Keratinocyte (primary cell): Measurements from ENCODE around the gene ACOXL. TPM values are rescaled to one million over a fixed set of nuclear protein-coding genes. Genes with fewer than 3 reads are reported as not detected.

Experiments used
- DNase-seq: peaks from one replicate; pipeline ENCODE4 v3.0.0-alpha.2; 2011; ENCODE audit warnings: low read depth, missing footprints, low spot score
- FAIRE-seq: peaks from 2 replicates; lab custom pipeline; 2011; peaks lifted over from hg19 to GRCh38; lab: Jason Lieb, UNC
- H2AFZ ChIP-seq: 2 replicates; pipeline ENCODE4 v1.6.0; 2012; ENCODE audit warnings: low read length, control low read depth, inconsistent platforms; ENCODE audit not compliant: control insufficient read depth
- H3K27ac ChIP-seq: 2 replicates; pipeline ENCODE4 v1.5.1; 2011; ENCODE audit warnings: low read length; ENCODE audit not compliant: control insufficient read depth, insufficient read depth
- H3K27me3 ChIP-seq: 3 replicates; pipeline ENCODE4 v1.6.0; 2011; ENCODE audit warnings: low read length; ENCODE audit not compliant: control insufficient read depth, insufficient read depth; ENCODE audit errors: extremely low read depth
- H3K36me3 ChIP-seq, 2 experiments: 2 replicates in 1 of 2; 3 replicates in 1 of 2; pipeline ENCODE4 v1.5.1; 2011; ENCODE audit warnings: low read length in 2 of 2, mild to moderate bottlenecking in 1 of 2; ENCODE audit not compliant: control insufficient read depth in 2 of 2, insufficient read depth in 2 of 2; ENCODE audit errors: extremely low read depth in 1 of 2
- H3K4me1 ChIP-seq: 3 replicates; pipeline ENCODE4 v1.5.1; 2011; ENCODE audit warnings: low read length; ENCODE audit not compliant: control insufficient read depth, insufficient read depth; ENCODE audit errors: extremely low read depth
- H3K4me2 ChIP-seq: 3 replicates; pipeline ENCODE4 v1.6.0; 2011; ENCODE audit warnings: low read depth, low read length; ENCODE audit not compliant: control insufficient read depth, insufficient read depth; ENCODE audit errors: extremely low read depth
- H3K4me3 ChIP-seq, 3 experiments: fragments of 200-600 bp in 1 of 3; sonication (generic) in 1 of 3; 2 replicates in 2 of 3; 3 replicates in 1 of 3; pipeline ENCODE4 v1.5.1; 2011 to 2016; ENCODE audit warnings: low read length in 3 of 3, mild to moderate bottlenecking in 3 of 3, control low read depth in 2 of 3, inconsistent platforms in 1 of 3, low read depth in 1 of 3, mixed read lengths in 1 of 3, mixed run types in 1 of 3, moderate library complexity in 1 of 3; ENCODE audit not compliant: control insufficient read depth in 2 of 3, insufficient read depth in 2 of 3; ENCODE audit errors: extremely low read depth in 1 of 3
- H3K79me2 ChIP-seq: 2 replicates; pipeline ENCODE4 v1.6.0; 2012; ENCODE audit warnings: low read length; ENCODE audit not compliant: control insufficient read depth, insufficient read depth
- H3K9ac ChIP-seq: 3 replicates; pipeline ENCODE4 v1.6.0; 2011; ENCODE audit warnings: low read length; ENCODE audit not compliant: control insufficient read depth, insufficient read depth; ENCODE audit errors: extremely low read depth
- H3K9me1 ChIP-seq: 3 replicates; pipeline ENCODE4 v1.6.0; 2011; ENCODE audit warnings: low read length; ENCODE audit not compliant: control insufficient read depth, insufficient read depth; ENCODE audit errors: extremely low read depth
- H3K9me3 ChIP-seq: 2 replicates; pipeline ENCODE4 v1.5.1; 2012; ENCODE audit warnings: low read depth, low read length; ENCODE audit not compliant: control insufficient read depth
- H4K20me1 ChIP-seq: 3 replicates; pipeline ENCODE4 v1.6.0; 2011; ENCODE audit warnings: low read length; ENCODE audit not compliant: control insufficient read depth, insufficient read depth; ENCODE audit errors: extremely low read depth
- CTCF ChIP-seq, 3 experiments: IDR thresholded peaks in 1 of 3; conservative IDR thresholded peaks in 1 of 3; optimal IDR thresholded peaks in 1 of 3; 2 replicates in 2 of 3; 3 replicates in 1 of 3; pipeline versions ENCODE3 to v1.5.1; 2011; ENCODE audit warnings: low read length in 3 of 3, mild to moderate bottlenecking in 3 of 3, moderate library complexity in 2 of 3, control low read depth in 1 of 3, inconsistent platforms in 1 of 3; ENCODE audit not compliant: insufficient read depth in 2 of 3; ENCODE audit errors: extremely low read depth in 1 of 3
- EZH2 ChIP-seq: IDR thresholded peaks from one replicate; pipeline ENCODE4 v1.6.1; 2012; ENCODE audit warnings: inconsistent platforms, mild to moderate bottlenecking, low read length, moderate library complexity
- dilution Hi-C: fragments of 300-500 bp; cut with MboI; formaldehyde crosslinking; loops from one replicate; pipeline ENCODE4 v1.7.0; 2020; ENCODE audit warnings: low sequenced_read_pairs; ENCODE audit not compliant: extremely low pct_ligation_motif_present
- polyA plus RNA-seq, 5 experiments: library from polyadenylated mRNA; depleted of rRNA in 3 of 5; stranded (reverse) in 3 of 5; stranded (forward) in 1 of 5; unstranded in 1 of 5; fragments of >200 nt; gene quantifications; 1 replicate in 1 of 5; 2 replicates in 3 of 5; 3 replicates in 1 of 5; pipeline versions ENCODE4 v1.2.1 to v1.2.3, GENCODE V29; 2011 to 2012; ENCODE audit warnings: missing spikeins in 2 of 5, low read depth in 1 of 5, low replicate concordance in 1 of 5

Gene ACOXL
- polyA plus RNA-seq, 1 donor (not counting 4 experiments of a cell fraction or from before 2014, with no cell fraction given) = 0.04 TPM

DNA sequence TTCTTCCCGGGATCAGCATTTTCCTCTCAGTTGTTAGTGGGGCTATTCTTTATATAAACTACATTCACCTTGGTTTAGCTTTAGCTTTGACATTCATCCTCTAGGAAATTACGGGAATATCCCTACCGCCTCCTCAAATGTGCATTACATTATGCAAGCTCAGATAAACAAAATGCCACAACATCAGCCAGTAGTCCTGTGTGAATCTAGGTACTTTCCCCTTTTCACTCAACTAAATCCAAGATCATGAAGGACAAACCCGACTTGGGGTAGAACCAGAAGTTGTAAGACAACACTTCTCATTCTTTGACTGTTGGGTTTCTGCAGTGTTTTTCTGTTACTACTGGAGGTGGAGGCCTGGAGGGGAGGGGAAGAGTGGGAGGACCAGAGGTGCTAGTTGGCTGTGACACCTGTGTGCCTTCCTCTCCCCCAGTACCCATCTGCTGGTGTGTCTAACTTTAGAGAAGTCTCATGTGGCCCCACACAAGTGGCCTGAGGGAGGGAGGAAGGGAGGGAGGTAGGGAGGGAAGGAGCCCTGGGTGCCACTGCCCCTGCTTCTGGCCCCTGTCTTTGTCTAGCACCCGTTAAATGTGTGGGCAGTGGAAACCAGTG is 303.6 kb downstream of the ACOXL start:
- no peaks in the 10 kb centered on the region for H3K9me1 ChIP-seq
- no peak overlapping the region for H3K9ac ChIP-seq
- H3K4me1 ChIP-seq = peaks cover 12% of the 10 kb centered on the region

GRCh38 chr2:111037128-111037527 is 304.8 kb downstream of the ACOXL start:
- Histone ChIP-seq H4K20me1 (no peaks in the 10 kb centered on the region), H3K9ac (no peak overlapping the region), H3K4me1 (peaks cover 12% of the 10 kb centered on the region), H3K27ac (no peak overlapping the region), H3K27me3 (peaks cover 18% of the 10 kb centered on the region), H3K9me3 (no peaks in the 10 kb centered on the region), H3K36me3 (no peaks in the 10 kb centered on the region), H3K4me2 (no peak overlapping the region), H2AFZ (no peak overlapping the region), H3K79me2 (no peaks in the 10 kb centered on the region), H3K4me3 (no peak overlapping the region), H3K9me1 (no peaks in the 10 kb centered on the region)
- FAIRE-seq (no peak), DNase-seq (no peak)
- dilution Hi-C loops = no loop called here
- TF ChIP-seq CTCF (optimal IDR thresholded peaks at IDR 0.05 in 1 of 3, IDR thresholded peaks at IDR 0.05 in 1 of 3, conservative IDR thresholded peaks at IDR 0.05 in 1 of 3; ENCODE audit: extremely low read depth in 1 of 3, insufficient read depth in 2 of 3, low read length in 3 of 3) (no peak), EZH2 (no peak)

More for the DNA sequence above, 303.6 kb downstream of the ACOXL start:
- TF ChIP-seq CTCF (optimal IDR thresholded peaks at IDR 0.05 in 1 of 3, IDR thresholded peaks at IDR 0.05 in 1 of 3, conservative IDR thresholded peaks at IDR 0.05 in 1 of 3; ENCODE audit: extremely low read depth in 1 of 3, insufficient read depth in 2 of 3, low read length in 3 of 3) = no peak
- TF ChIP-seq EZH2 = no peak
- dilution Hi-C loops = no loop called here
- no peak overlapping the region for H2AFZ ChIP-seq
- DNase-seq (no peak), FAIRE-seq (no peak)
- H3K79me2 ChIP-seq = no peaks in the 10 kb centered on the region
- peaks cover 12% of the 10 kb centered on the region for H3K27me3 ChIP-seq
- no peak overlapping the region for H3K4me3 ChIP-seq
- no peaks in the 10 kb centered on the region for H4K20me1 ChIP-seq
- no peak overlapping the region for H3K27ac ChIP-seq
- H3K4me2 ChIP-seq = no peak overlapping the region
- no peaks in the 10 kb centered on the region for H3K9me3 ChIP-seq
- no peaks in the 10 kb centered on the region for H3K36me3 ChIP-seq
